HG03460 (cell line): Measurements from ENCODE around the gene OSMR.
"Not testable (repeated sequence)": the region's sequence is repeated elsewhere in the genome, so short reads cannot be mapped to it uniquely, and the experiment has no call there.

Experiments used
- ATAC-seq: cut with Tn5 transposase; IDR thresholded peaks from one replicate; pipeline ENCODE4 v1.9.1; 2021; ENCODE audit not compliant: unreplicated experiment

The OSMR gene

GRCh38 chr5:38830521-38831051 is 15.2 kb upstream of the OSMR start:
- no peak for ATAC-seq

- no peak for ATAC-seq
Measured at GRCh38 chr5:38831117-38831516, 14.7 kb upstream of the OSMR start.

- no peak for ATAC-seq
Measured at GRCh38 chr5:38831909-38832308, 13.9 kb upstream of the OSMR start.

- no peak for ATAC-seq
Measured at GRCh38 chr5:38832810-38833209, 13.0 kb upstream of the OSMR start.

- ATAC-seq: no peak
Measured at GRCh38 chr5:38835887-38836286, 9.9 kb upstream of the OSMR start.

GRCh38 chr5:38837416-38837815 is 8.4 kb upstream of the OSMR start:
- no peak for ATAC-seq

- ATAC-seq: no peak
Measured at GRCh38 chr5:38837932-38838331, 7.9 kb upstream of the OSMR start.

- no peak for ATAC-seq
Measured at GRCh38 chr5:38843665-38844064, 2.1 kb upstream of the OSMR start.

- no peak for ATAC-seq
Measured at GRCh38 chr5:38846379-38847011, 683 bp downstream of the OSMR start.

- no peak for ATAC-seq
Measured at GRCh38 chr5:38847559-38848347, 1.9 kb downstream of the OSMR start.

- ATAC-seq: no peak
Measured at GRCh38 chr5:38848637-38849036, 2.8 kb downstream of the OSMR start.

GRCh38 chr5:38851640-38852039 is 5.8 kb downstream of the OSMR start:
- not testable (repeated sequence) for ATAC-seq

GRCh38 chr5:38853753-38854470 is 8.1 kb downstream of the OSMR start:
- no peak for ATAC-seq

- ATAC-seq: no peak
Measured at GRCh38 chr5:38854907-38855306, 9.1 kb downstream of the OSMR start.

- no peak for ATAC-seq
Measured at GRCh38 chr5:38856660-38857059, 10.8 kb downstream of the OSMR start.

GRCh38 chr5:38858839-38859238 is 13.0 kb downstream of the OSMR start:
- no peak for ATAC-seq

- ATAC-seq: not testable (repeated sequence)
Measured at GRCh38 chr5:38861986-38862770, 16.4 kb downstream of the OSMR start.

- no peak for ATAC-seq
Measured at GRCh38 chr5:38866362-38867031, 20.7 kb downstream of the OSMR start.

- ATAC-seq: no peak
Measured at GRCh38 chr5:38867032-38867398, 21.2 kb downstream of the OSMR start.

GRCh38 chr5:38867416-38867815 is 21.6 kb downstream of the OSMR start:
- ATAC-seq: no peak
